Fibroblast of lung (primary cell): ENCODE measurements around the gene CXCL8. TPM values are rescaled to one million over a fixed set of nuclear protein-coding genes. Genes with fewer than 3 reads are reported as not detected.

Experiments used
- DNase-seq, 2 donors: peaks; one replicate each; pipeline versions ENCODE4 v3.0.0 to v3.0.0-alpha.2; 2010; ENCODE audit warnings: low read depth in 2 of 2
- H2AFZ ChIP-seq: 2 replicates; pipeline ENCODE4 v1.5.1; 2012; ENCODE audit warnings: low read length, control low read depth, inconsistent platforms
- H3K27ac ChIP-seq: 2 replicates; pipeline ENCODE4 v1.5.1; 2011; ENCODE audit warnings: low read length, control low read depth; ENCODE audit not compliant: insufficient read depth
- H3K27me3 ChIP-seq: 2 replicates; pipeline ENCODE4 v1.5.1; 2011; ENCODE audit warnings: mild to moderate bottlenecking, low read length; ENCODE audit not compliant: control insufficient read depth, insufficient read depth
- H3K36me3 ChIP-seq: 2 replicates; pipeline ENCODE4 v1.5.1; 2011; ENCODE audit warnings: low read length; ENCODE audit not compliant: control insufficient read depth, insufficient read depth
- H3K4me1 ChIP-seq: 2 replicates; pipeline ENCODE4 v1.5.1; 2011; ENCODE audit warnings: low read length; ENCODE audit not compliant: control insufficient read depth, insufficient read depth; ENCODE audit errors: extremely low read depth
- H3K4me2 ChIP-seq: 2 replicates; pipeline ENCODE4 v1.5.1; 2011; ENCODE audit warnings: low read length, control low read depth; ENCODE audit not compliant: insufficient read depth; ENCODE audit errors: extremely low read depth
- H3K4me3 ChIP-seq, 4 experiments: fragments of 200-600 bp in 1 of 4; sonication (generic) in 1 of 4; replicated peaks in 1 of 4; 2 replicates each; pipeline ENCODE4 v1.5.1; 2011 to 2016; ENCODE audit warnings: low read length in 4 of 4, low read depth in 3 of 4, mild to moderate bottlenecking in 3 of 4, control low read depth in 2 of 4, inconsistent platforms in 1 of 4, mixed read lengths in 1 of 4; ENCODE audit not compliant: insufficient read depth in 1 of 4; ENCODE audit errors: control extremely low read depth in 1 of 4
- H3K79me2 ChIP-seq: 2 replicates; pipeline ENCODE4 v1.5.1; 2012; ENCODE audit warnings: mild to moderate bottlenecking, low read length, inconsistent platforms; ENCODE audit not compliant: control insufficient read depth, insufficient read depth
- H3K9ac ChIP-seq: 2 replicates; pipeline ENCODE4 v1.5.1; 2011; ENCODE audit warnings: mild to moderate bottlenecking, low read length, control low read depth; ENCODE audit not compliant: insufficient read depth
- H3K9me3 ChIP-seq: 2 replicates; pipeline ENCODE4 v1.5.1; 2012; ENCODE audit warnings: low read depth, low read length; ENCODE audit not compliant: control insufficient read depth, insufficient read depth
- H4K20me1 ChIP-seq: 2 replicates; pipeline ENCODE4 v1.5.1; 2011; ENCODE audit warnings: low read length; ENCODE audit not compliant: control insufficient read depth, insufficient read depth; ENCODE audit errors: extremely low read depth
- CTCF ChIP-seq, 2 donors: IDR thresholded peaks in 1 of 2; conservative IDR thresholded peaks in 1 of 2; 1 replicate in 1 of 2; 2 replicates in 1 of 2; pipeline ENCODE4 v1.5.1; 2011 to 2012; ENCODE audit warnings: low read length in 2 of 2, control low read depth in 1 of 2, inconsistent platforms in 1 of 2, low read depth in 1 of 2, mild to moderate bottlenecking in 1 of 2
- EZH2 ChIP-seq: IDR thresholded peaks from 2 replicates; pipeline ENCODE4 v1.5.1; 2012; ENCODE audit warnings: low read length, control low read depth, mild to moderate bottlenecking; ENCODE audit errors: missing control alignments
- polyA plus RNA-seq, 2 donors: library from polyadenylated mRNA; depleted of rRNA in 1 of 2; stranded (reverse) in 1 of 2; unstranded in 1 of 2; fragments of >200 nt; gene quantifications; 2 replicates each; pipeline ENCODE4 v1.2.1, GENCODE V29; 2011 to 2012; ENCODE audit warnings: missing spikeins in 1 of 2
- total RNA-seq: library from RNA; depleted of rRNA; stranded (reverse); fragments of >200 nt; gene quantifications from 2 replicates; pipeline ENCODE4 v1.2.1, GENCODE V29; 2014

Gene CXCL8
- total and polyA plus RNA-seq, 2 donors (not counting 1 experiment from before 2014, with no cell fraction given) = 1.3 to 1.4 TPM

GRCh38 chr4:73705721-73706120, 34.6 kb upstream of the CXCL8 start:
- Histone ChIP-seq H3K27ac (peak overlapping the region; percentile 77), H3K36me3 (no peaks in the 10 kb centered on the region), H2AFZ (no peak overlapping the region), H3K27me3 (no peaks in the 10 kb centered on the region), H3K9me3 (no peaks in the 10 kb centered on the region), H3K9ac (no peak overlapping the region), H4K20me1 (no peaks in the 10 kb centered on the region), H3K4me2 (no peak overlapping the region), H3K79me2 (no peaks in the 10 kb centered on the region), H3K4me1 (peaks cover 24% of the 10 kb centered on the region), H3K4me3 (no peak overlapping the region)
- TF ChIP-seq CTCF (conservative IDR thresholded peaks at IDR 0.05 in 1 of 2, IDR thresholded peaks at IDR 0.05 in 1 of 2; ENCODE audit: low read depth in 1 of 2, low read length in 2 of 2) = no peak
- TF ChIP-seq EZH2 = no peak
- no peak for DNase-seq

GRCh38 chr4:73706811-73707210, 33.6 kb upstream of the CXCL8 start:
- Histone ChIP-seq H3K27me3 (no peaks in the 10 kb centered on the region), H3K9ac (no peak overlapping the region), H3K36me3 (no peaks in the 10 kb centered on the region), H2AFZ (no peak overlapping the region), H3K9me3 (no peaks in the 10 kb centered on the region), H3K27ac (no peak overlapping the region), H3K4me2 (no peak overlapping the region), H3K79me2 (no peaks in the 10 kb centered on the region), H3K4me1 (peaks cover 24% of the 10 kb centered on the region), H3K4me3 (no peak overlapping the region), H4K20me1 (no peaks in the 10 kb centered on the region)
- TF ChIP-seq EZH2 (no peak), CTCF (conservative IDR thresholded peaks at IDR 0.05 in 1 of 2, IDR thresholded peaks at IDR 0.05 in 1 of 2; ENCODE audit: low read depth in 1 of 2, low read length in 2 of 2) (no peak)
- no peak for DNase-seq

- Histone ChIP-seq H3K9ac (no peak overlapping the region), H4K20me1 (no peaks in the 10 kb centered on the region), H3K79me2 (no peaks in the 10 kb centered on the region), H3K9me3 (no peaks in the 10 kb centered on the region), H2AFZ (no peak overlapping the region), H3K36me3 (no peaks in the 10 kb centered on the region), H3K4me1 (peaks cover 24% of the 10 kb centered on the region), H3K4me3 (no peak overlapping the region), H3K27ac (no peak overlapping the region), H3K4me2 (no peak overlapping the region), H3K27me3 (no peaks in the 10 kb centered on the region)
- no peak for DNase-seq
- TF ChIP-seq EZH2 = no peak
Observed at GRCh38 chr4:73707269-73707875, 33.0 kb upstream of the CXCL8 start.
